ENCODE results near the gene OR2C3. TPM values are rescaled to one million over a fixed set of nuclear protein-coding genes. Genes with fewer than 3 reads are reported as not detected.

OR2C3 gene
- total RNA-seq, 2 experiments from 2014 or later, result not detected

GRCh38 chr1:247518613-247518891 lies 17.7 kb downstream of the OR2C3 start:
- Mint-ChIP-seq H3K9me3 (peaks cover 3% of the 10 kb centered on the region), H3K4me1 (ENCODE audit: low read depth) (no peaks in the 10 kb centered on the region), H3K27me3 (peaks cover 16% of the 10 kb centered on the region), H3K27ac (no peak overlapping the region), H3K36me3 (ENCODE audit: low read depth) (no peaks in the 10 kb centered on the region), H3K4me3 (no peak overlapping the region)
- Histone ChIP-seq H3K36me3 (ENCODE audit: insufficient read depth, low read length) (no peaks in the 10 kb centered on the region), H3K9me3 (ENCODE audit: control insufficient read depth in 1 of 2, insufficient read depth in 1 of 2, low read length in 2 of 2) (peaks cover 0 to 25% of the 10 kb centered on the region in 2 experiments), H3K27ac (ENCODE audit: low read depth in 1 of 2, low read length in 2 of 2) (no peak overlapping the region), H3K4me1 (ENCODE audit: insufficient read depth, low read length) (no peaks in the 10 kb centered on the region), H3K27me3 (ENCODE audit: control insufficient read depth in 1 of 2, insufficient read depth in 2 of 2, low read length in 2 of 2) (no peaks in the 10 kb centered on the region), H3K4me3 (ENCODE audit: low read length) (peak overlapping the region; percentile 2)
- CTCF ChIA-PET, result no interaction called here
- TF ChIP-seq CTCF (IDR thresholded peaks at IDR 0.05), result no peak
- POLR2A ChIA-PET, result no interaction called here
- intact Hi-C loops (cut with DNase I, micrococcal nuclease), result no loop called here
- DNase-seq (no peak), ATAC-seq (ENCODE audit: poor library complexity) (no peak)

GRCh38 chr1:247517795-247518612 lies 18.2 kb downstream of the OR2C3 start:
- no peaks in the 10 kb centered on the region for H3K36me3 ChIP-seq (ENCODE audit: insufficient read depth, low read length)
- no peak for TF ChIP-seq CTCF (IDR thresholded peaks at IDR 0.05)
- peak in 2 of 14 experiments; percentile 11 to 13 for DNase-seq
- ATAC-seq (ENCODE audit: poor library complexity), result no peak
- H3K9me3 ChIP-seq (ENCODE audit: control insufficient read depth in 1 of 2, insufficient read depth in 1 of 2, low read length in 2 of 2), result peaks cover 0 to 25% of the 10 kb centered on the region in 2 experiments
- intact Hi-C loops (cut with DNase I, micrococcal nuclease), result no loop called here
- Mint-ChIP-seq H3K27ac (no peak overlapping the region), H3K4me3 (peak overlapping the region; percentile 34), H3K36me3 (ENCODE audit: low read depth) (no peaks in the 10 kb centered on the region), H3K9me3 (peaks cover under 1% of the 10 kb centered on the region), H3K27me3 (peaks cover 16% of the 10 kb centered on the region), H3K4me1 (ENCODE audit: low read depth) (no peaks in the 10 kb centered on the region)
- H3K4me3 ChIP-seq (ENCODE audit: low read length), result peak overlapping the region; percentile 24
- H3K4me1 ChIP-seq (ENCODE audit: insufficient read depth, low read length), result no peaks in the 10 kb centered on the region
- ChIA-PET POLR2A (no interaction called here), CTCF (no interaction called here)
- H3K27me3 ChIP-seq (ENCODE audit: control insufficient read depth in 1 of 2, insufficient read depth in 2 of 2, low read length in 2 of 2), result no peaks in the 10 kb centered on the region
- H3K27ac ChIP-seq (ENCODE audit: low read depth in 1 of 2, low read length in 2 of 2), result no peak overlapping the region

GRCh38 chr1:247506831-247507230 lies 29.4 kb downstream of the OR2C3 start:
- Histone ChIP-seq H3K36me3 (ENCODE audit: insufficient read depth, low read length) (no peaks in the 10 kb centered on the region), H3K27me3 (ENCODE audit: control insufficient read depth in 1 of 2, insufficient read depth in 2 of 2, low read length in 2 of 2) (no peaks in the 10 kb centered on the region), H3K9me3 (ENCODE audit: control insufficient read depth in 1 of 2, insufficient read depth in 1 of 2, low read length in 2 of 2) (no peaks in the 10 kb centered on the region), H3K4me3 (ENCODE audit: low read length) (no peak overlapping the region), H3K27ac (ENCODE audit: low read depth in 1 of 2, low read length in 2 of 2) (no peak overlapping the region), H3K4me1 (ENCODE audit: insufficient read depth, low read length) (no peaks in the 10 kb centered on the region)
- POLR2A ChIA-PET, result no interaction called here
- H3K4me1 Mint-ChIP-seq (ENCODE audit: low read depth), result no peaks in the 10 kb centered on the region
- H3K36me3 Mint-ChIP-seq (ENCODE audit: low read depth), result no peaks in the 10 kb centered on the region
- CTCF ChIA-PET, result no interaction called here
- H3K4me3 Mint-ChIP-seq, result no peak overlapping the region
- intact Hi-C loops (cut with DNase I, micrococcal nuclease), result no loop called here
- TF ChIP-seq CTCF (IDR thresholded peaks at IDR 0.05), result no peak
- H3K9me3 Mint-ChIP-seq, result no peaks in the 10 kb centered on the region
- ATAC-seq (ENCODE audit: poor library complexity) (no peak), DNase-seq (no peak)
- H3K27me3 Mint-ChIP-seq, result no peaks in the 10 kb centered on the region
- H3K27ac Mint-ChIP-seq, result no peak overlapping the region

All from CD4-positive, alpha-beta T cell (primary cell).